Spinal cord (tissue), 10 donors: ENCODE data around the gene NAALADL1. TPM values are rescaled to one million over a fixed set of nuclear protein-coding genes. Genes with fewer than 3 reads are reported as not detected.

ENCODE experiments used
- DNase-seq, 6 donors: peaks; one replicate each; pipeline versions ENCODE4 v3.0.0 to v3.0.0-alpha.2; 2013 to 2015; ENCODE audit warnings: low spot score in 6 of 6, low read depth in 4 of 6
- H3K27ac ChIP-seq: one replicate; pipeline ENCODE4 v1.5.1; 2013; ENCODE audit warnings: low read depth, low read length, control low read depth
- H3K27me3 ChIP-seq: one replicate; pipeline ENCODE4 v1.6.1; 2013; ENCODE audit warnings: low read length; ENCODE audit not compliant: control insufficient read depth, insufficient read depth
- H3K36me3 ChIP-seq: one replicate; pipeline ENCODE4 v1.6.1; 2013; ENCODE audit warnings: low read length; ENCODE audit not compliant: control insufficient read depth, insufficient read depth
- H3K4me1 ChIP-seq: one replicate; pipeline ENCODE4 v1.6.1; 2013; ENCODE audit warnings: low read length; ENCODE audit not compliant: control insufficient read depth, insufficient read depth
- H3K4me3 ChIP-seq: one replicate; pipeline ENCODE4 v1.5.1; 2013; ENCODE audit warnings: low read depth, low read length, control low read depth
- H3K9me3 ChIP-seq: one replicate; pipeline ENCODE4 v1.6.1; 2013; ENCODE audit warnings: low read length; ENCODE audit not compliant: control insufficient read depth, insufficient read depth
- WGBS: methylation state at CpG from one replicate; pipeline ENCODE4 v1.1.5; 2013; ENCODE audit warnings: missing lambda C conversion rate; ENCODE audit not compliant: insufficient coverage; 5-methylcytosine and 5-hydroxymethylcytosine counted together
- polyA plus RNA-seq, 2 donors: library from polyadenylated mRNA; unstranded; fragments of 120-200 nt; gene quantifications; one replicate each; pipeline ENCODE4 v1.2.1, GENCODE V29; 2013; ENCODE audit not compliant: insufficient read length in 2 of 2
- total RNA-seq, 2 donors: library from RNA; depleted of rRNA in 1 of 2; stranded (reverse); fragments of 120-200 nt in 1 of 2; fragments of >200 nt in 1 of 2; gene quantifications; one replicate each; pipeline versions ENCODE4 v1.2.3 to v1.2.4, GENCODE V29; 2013 to 2014
- donor health status: healthy.

Gene NAALADL1
- total and polyA plus RNA-seq, 4 donors: 5.5 to 25.2 (median 7.9) TPM

DNA sequence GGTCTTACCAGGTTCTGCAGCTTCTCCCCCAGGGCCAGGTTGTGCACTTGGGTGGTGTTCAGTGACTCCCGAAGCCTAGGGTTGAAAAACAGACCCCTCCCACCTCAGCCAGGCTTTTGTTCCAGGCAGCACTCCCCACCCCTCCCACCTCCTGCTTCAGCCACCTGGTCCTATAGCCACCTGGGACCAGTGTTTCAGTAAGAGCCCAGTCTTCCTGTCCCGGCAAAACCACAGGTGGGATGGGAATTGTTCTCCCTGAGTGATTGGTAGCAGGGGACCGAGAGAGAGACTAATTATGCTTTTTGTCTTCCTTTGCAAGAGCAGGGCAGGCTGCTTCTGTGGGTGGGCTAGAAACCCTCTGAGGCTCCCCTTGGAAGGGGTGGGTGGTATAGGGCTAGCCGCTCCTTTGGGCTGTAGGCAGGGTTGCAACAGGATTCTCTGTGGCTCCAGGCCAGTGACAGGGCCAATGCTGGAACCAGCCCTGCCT is 8.5 kb upstream of the NAALADL1 start:
- H3K4me3 ChIP-seq: no peak overlapping the region
- no peaks in the 10 kb centered on the region for H3K4me1 ChIP-seq
- WGBS: 38% methylated on average over 3 of the region's 4 CpGs
- H3K36me3 ChIP-seq: no peaks in the 10 kb centered on the region
- H3K9me3 ChIP-seq: no peaks in the 10 kb centered on the region
- peak in 1 of 6 donors; percentile 23 for DNase-seq
- H3K27ac ChIP-seq: no peak overlapping the region
- no peaks in the 10 kb centered on the region for H3K27me3 ChIP-seq

- no peaks in the 10 kb centered on the region for H3K27me3 ChIP-seq
- H3K27ac ChIP-seq: no peak overlapping the region
- 69% methylated on average over 11 of the region's 11 CpGs for WGBS
- H3K4me3 ChIP-seq: no peak overlapping the region
- H3K4me1 ChIP-seq: no peaks in the 10 kb centered on the region
- no peak for DNase-seq
- no peaks in the 10 kb centered on the region for H3K36me3 ChIP-seq
- no peaks in the 10 kb centered on the region for H3K9me3 ChIP-seq
Measured at GRCh38 chr11:65066315-65066714, 8.0 kb upstream of the NAALADL1 start.

GRCh38 chr11:65065851-65066250 is 7.5 kb upstream of the NAALADL1 start:
- H3K36me3 ChIP-seq: no peaks in the 10 kb centered on the region
- no peaks in the 10 kb centered on the region for H3K4me1 ChIP-seq
- no peak overlapping the region for H3K4me3 ChIP-seq
- no peak overlapping the region for H3K27ac ChIP-seq
- 82% methylated on average over 7 of the region's 7 CpGs for WGBS
- no peak for DNase-seq
- H3K9me3 ChIP-seq: no peaks in the 10 kb centered on the region
- H3K27me3 ChIP-seq: no peaks in the 10 kb centered on the region

- no peaks in the 10 kb centered on the region for H3K27me3 ChIP-seq
- no peaks in the 10 kb centered on the region for H3K36me3 ChIP-seq
- H3K9me3 ChIP-seq: no peaks in the 10 kb centered on the region
- DNase-seq: no peak
- no peak overlapping the region for H3K4me3 ChIP-seq
- no CpG with 5 or more reads among the region's 4 CpGs for WGBS
- H3K27ac ChIP-seq: no peak overlapping the region
- H3K4me1 ChIP-seq: no peaks in the 10 kb centered on the region
Measured at GRCh38 chr11:65064847-65065240, 6.5 kb upstream of the NAALADL1 start.

- Histone ChIP-seq H3K36me3 (no peaks in the 10 kb centered on the region), H3K4me1 (no peaks in the 10 kb centered on the region), H3K27me3 (no peaks in the 10 kb centered on the region), H3K9me3 (no peaks in the 10 kb centered on the region), H3K27ac (no peak overlapping the region), H3K4me3 (no peak overlapping the region)
- whole genome bisulfite sequencing: 83% methylated on average over 3 of the region's 3 CpGs
- DNase-seq: no peak
Measured at GRCh38 chr11:65063532-65063931, 5.2 kb upstream of the NAALADL1 start.

- H3K4me3 ChIP-seq: no peak overlapping the region
- H3K9me3 ChIP-seq: no peaks in the 10 kb centered on the region
- H3K27me3 ChIP-seq: no peaks in the 10 kb centered on the region
- no peaks in the 10 kb centered on the region for H3K4me1 ChIP-seq
- peaks cover 2% of the 10 kb centered on the region for H3K36me3 ChIP-seq
- WGBS: 71% methylated on average over 6 of the region's 9 CpGs
- H3K27ac ChIP-seq: no peak overlapping the region
- DNase-seq: no peak
Measured at GRCh38 chr11:65060913-65061408, 2.6 kb upstream of the NAALADL1 start.

GRCh38 chr11:65059959-65060824 is 1.8 kb upstream of the NAALADL1 start:
- no peaks in the 10 kb centered on the region for H3K27me3 ChIP-seq
- 51% methylated on average over 4 of the region's 10 CpGs for WGBS
- H3K4me3 ChIP-seq: no peak overlapping the region
- no peak for DNase-seq
- no peaks in the 10 kb centered on the region for H3K9me3 ChIP-seq
- H3K4me1 ChIP-seq: no peaks in the 10 kb centered on the region
- peaks cover 2% of the 10 kb centered on the region for H3K36me3 ChIP-seq
- no peak overlapping the region for H3K27ac ChIP-seq

GRCh38 chr11:65059523-65059922 is 1.2 kb upstream of the NAALADL1 start:
- H3K27me3 ChIP-seq: no peaks in the 10 kb centered on the region
- no peaks in the 10 kb centered on the region for H3K9me3 ChIP-seq
- DNase-seq: no peak
- H3K4me3 ChIP-seq: no peak overlapping the region
- no peak overlapping the region for H3K27ac ChIP-seq
- 66% methylated on average over 3 of the region's 3 CpGs for WGBS
- peaks cover 2% of the 10 kb centered on the region for H3K36me3 ChIP-seq
- no peaks in the 10 kb centered on the region for H3K4me1 ChIP-seq

DNA sequence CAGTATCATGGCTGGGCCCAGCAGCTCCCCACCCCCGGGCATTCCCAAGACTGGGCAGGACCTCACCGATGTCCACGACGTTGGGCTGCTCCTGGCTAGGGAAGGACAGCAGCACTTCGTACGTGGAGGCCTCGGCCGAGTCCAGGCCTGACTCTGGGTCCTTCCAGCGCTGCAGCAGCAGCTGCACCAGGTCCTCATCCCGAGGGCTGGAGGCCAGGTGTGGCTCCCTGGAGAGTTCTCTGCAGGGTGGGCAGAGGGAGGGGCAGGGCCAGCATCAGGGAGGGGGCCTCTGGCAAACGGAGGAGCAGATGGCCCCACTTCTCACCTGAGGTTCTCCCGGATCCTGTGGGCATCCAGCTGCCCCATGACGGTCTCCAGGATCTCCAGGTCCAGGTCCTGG is 341 bp downstream of the NAALADL1 start:
- Histone ChIP-seq H3K36me3 (peaks cover 2% of the 10 kb centered on the region), H3K27ac (no peak overlapping the region), H3K4me3 (no peak overlapping the region), H3K27me3 (peaks cover under 1% of the 10 kb centered on the region), H3K4me1 (no peaks in the 10 kb centered on the region), H3K9me3 (no peaks in the 10 kb centered on the region)
- no peak for DNase-seq
- 69% methylated on average over 11 of the region's 13 CpGs for WGBS

DNA sequence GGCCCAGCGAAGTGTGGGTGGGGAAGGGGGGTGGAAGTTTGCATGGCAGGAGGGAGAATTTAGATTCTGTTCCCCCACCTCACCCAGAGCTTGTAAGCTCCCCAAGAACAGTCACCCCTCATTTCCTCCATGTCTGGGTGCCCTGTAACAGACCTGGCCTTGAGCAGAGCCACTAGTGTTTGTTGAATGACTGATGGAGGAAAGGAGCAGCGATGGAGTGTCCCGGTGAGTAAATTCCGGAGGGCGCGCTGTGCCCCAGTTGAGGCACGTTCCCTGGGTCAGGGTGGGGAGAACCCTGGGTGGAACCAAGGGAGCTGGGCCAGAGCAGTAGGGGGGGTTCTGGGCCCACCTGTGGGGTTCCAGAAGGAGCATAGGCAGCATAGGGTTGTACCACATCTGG is 827 bp downstream of the NAALADL1 start:
- H3K36me3 ChIP-seq: peaks cover 2% of the 10 kb centered on the region
- peaks cover 3% of the 10 kb centered on the region for H3K27me3 ChIP-seq
- no peak overlapping the region for H3K4me3 ChIP-seq
- no peaks in the 10 kb centered on the region for H3K4me1 ChIP-seq
- H3K27ac ChIP-seq: no peak overlapping the region
- no peak for DNase-seq
- no peaks in the 10 kb centered on the region for H3K9me3 ChIP-seq
- WGBS: 84% methylated on average over 6 of the region's 7 CpGs
